ENCODE data around the gene R3HDM1. TPM values are rescaled to one million over a fixed set of nuclear protein-coding genes. Genes with fewer than 3 reads are reported as not detected.

Gene R3HDM1
- total RNA-seq, 4 donors from 2014 or later: 9.7 to 17.5 (median 11.3) TPM

DNA sequence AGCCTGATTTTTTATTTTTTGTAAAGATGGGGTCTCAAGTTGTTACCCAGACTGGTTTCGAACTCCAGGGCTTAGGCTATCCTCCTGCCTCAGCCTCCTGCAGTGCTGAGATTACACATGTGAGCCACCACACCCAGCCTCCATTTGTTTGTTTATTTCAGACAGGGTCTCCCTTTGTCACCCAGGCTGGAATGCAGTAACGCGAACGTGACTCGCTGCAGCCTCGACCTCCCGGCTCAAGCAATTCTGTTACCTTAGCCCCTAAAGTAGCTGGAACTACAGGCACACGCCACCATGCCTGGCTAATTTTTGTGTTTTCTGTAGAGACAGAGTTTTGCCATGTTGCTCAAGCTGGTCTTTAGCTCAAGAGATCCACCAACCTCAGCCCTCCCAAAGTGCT, 237.6 kb downstream of the R3HDM1 start:
- WGBS, 2 donors: 96% methylated on average over 8 of the region's 8 CpGs
- intact Hi-C loops (cut with DNase I; ENCODE audit: low total_unique reads): no loop called here
- no peak overlapping the region for H3K4me3 ChIP-seq (ENCODE audit: low read depth, poor library complexity, severe bottlenecking)

DNA sequence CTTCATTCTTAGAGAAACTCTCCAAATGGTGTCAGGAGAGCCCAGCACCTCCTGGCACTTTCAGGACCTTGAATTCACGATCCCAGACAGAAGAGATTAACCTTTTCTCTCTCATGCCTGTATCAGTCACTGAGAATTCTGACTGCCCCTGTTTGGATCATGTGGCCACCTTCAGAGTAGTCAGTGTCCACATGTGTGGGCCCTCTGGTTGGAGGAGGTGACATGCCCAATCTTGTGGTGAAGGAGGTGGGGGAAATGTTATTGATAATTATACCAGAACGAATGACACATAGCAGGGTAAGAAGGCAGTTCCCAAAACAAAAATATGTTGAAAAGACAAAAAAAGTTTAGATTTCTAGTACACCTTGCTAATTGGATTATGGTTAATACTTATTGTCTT, 242.0 kb downstream of the R3HDM1 start:
- 80 to 88% methylated on average over 2 of the region's 2 CpGs for WGBS, 2 donors
- intact Hi-C loops (cut with DNase I; ENCODE audit: low total_unique reads): no loop called here
- DNase-seq (ENCODE audit: low spot score in 2 of 2): no peak
- no peak for TF ChIP-seq POLR2A (IDR thresholded peaks at IDR 0.05)
- no peak overlapping the region for H3K4me3 ChIP-seq (ENCODE audit: low read depth, poor library complexity, severe bottlenecking)

More for the DNA sequence above, 237.6 kb downstream of the R3HDM1 start:
- TF ChIP-seq, protein P1, sequence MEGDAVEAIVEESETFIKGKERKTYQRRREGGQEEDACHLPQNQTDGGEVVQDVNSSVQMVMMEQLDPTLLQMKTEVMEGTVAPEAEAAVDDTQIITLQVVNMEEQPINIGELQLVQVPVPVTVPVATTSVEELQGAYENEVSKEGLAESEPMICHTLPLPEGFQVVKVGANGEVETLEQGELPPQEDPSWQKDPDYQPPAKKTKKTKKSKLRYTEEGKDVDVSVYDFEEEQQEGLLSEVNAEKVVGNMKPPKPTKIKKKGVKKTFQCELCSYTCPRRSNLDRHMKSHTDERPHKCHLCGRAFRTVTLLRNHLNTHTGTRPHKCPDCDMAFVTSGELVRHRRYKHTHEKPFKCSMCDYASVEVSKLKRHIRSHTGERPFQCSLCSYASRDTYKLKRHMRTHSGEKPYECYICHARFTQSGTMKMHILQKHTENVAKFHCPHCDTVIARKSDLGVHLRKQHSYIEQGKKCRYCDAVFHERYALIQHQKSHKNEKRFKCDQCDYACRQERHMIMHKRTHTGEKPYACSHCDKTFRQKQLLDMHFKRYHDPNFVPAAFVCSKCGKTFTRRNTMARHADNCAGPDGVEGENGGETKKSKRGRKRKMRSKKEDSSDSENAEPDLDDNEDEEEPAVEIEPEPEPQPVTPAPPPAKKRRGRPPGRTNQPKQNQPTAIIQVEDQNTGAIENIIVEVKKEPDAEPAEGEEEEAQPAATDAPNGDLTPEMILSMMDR (IDR thresholded peaks at IDR 0.05): no peak
- no peak for TF ChIP-seq POLR2A (IDR thresholded peaks at IDR 0.05)
- no peak for DNase-seq (ENCODE audit: low spot score in 2 of 2)

DNA sequence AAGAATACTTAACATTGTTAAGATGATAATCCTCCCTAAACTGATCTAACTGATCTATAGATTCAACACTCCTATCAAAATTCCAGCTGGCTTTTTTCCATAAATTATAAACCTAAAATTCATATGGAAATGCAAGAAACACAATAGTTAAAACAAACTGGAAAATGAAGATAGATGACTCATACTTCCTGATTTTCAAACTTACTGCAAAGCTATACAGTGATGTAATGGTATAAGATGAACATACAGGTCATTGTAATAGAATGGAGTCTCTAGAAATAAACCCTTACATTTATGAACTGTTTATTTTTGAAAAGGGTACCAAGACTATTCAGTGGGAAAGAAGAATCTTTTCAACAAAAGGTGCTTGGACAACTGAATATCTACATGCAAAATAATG, 242.6 kb downstream of the R3HDM1 start:
- intact Hi-C loops (cut with DNase I; ENCODE audit: low total_unique reads): no loop called here
- H3K4me3 ChIP-seq (ENCODE audit: low read depth, poor library complexity, severe bottlenecking): no peak overlapping the region
- TF ChIP-seq, protein P1 (IDR thresholded peaks at IDR 0.05): no peak
- TF ChIP-seq POLR2A (IDR thresholded peaks at IDR 0.05): no peak
- DNase-seq (ENCODE audit: low spot score in 2 of 2): no peak

MicroRNAs encoded within 50 kb of the gene (microRNA counts, 767-probe panel; counts per million panel counts)
- microRNA hsa-miR-128: 0 to 358 counts per million in 2 donors

Small RNAs within 50 kb of the gene (microRNA-seq; reads per million reads assigned to microRNA genes)
- 151 to 155 reads per million in 2 donors for gene MIR128-1 (ENCODE audit: borderline number of aligned reads in 1 of 2, borderline replicate concordance in 2 of 2)

Other genes starting within 250 kb of the R3HDM1 start
- 1 to 10 TPM; 2.1 to 8.1 (median 4.1) TPM for gene ZRANB3, start 266 bp upstream of the R3HDM1 start, total RNA-seq
- gene UBXN4, start 210.4 kb downstream of the R3HDM1 start, total RNA-seq: 10 to 100 TPM; 55.1 to 68.0 (median 58.0) TPM

Data from lower leg skin (tissue), 4 donors.